Right cardiac atrium (tissue), 5 donors: ENCODE measurements around the gene ELOVL6. TPM values are rescaled to one million over a fixed set of nuclear protein-coding genes. Genes with fewer than 3 reads are reported as not detected.
"Not testable (repeated sequence)": the region's sequence is repeated elsewhere in the genome, so short reads cannot be mapped to it uniquely, and the experiment has no call there.

ENCODE experiments used
- ATAC-seq, 2 donors: fragments of 200-7000 bp; cut with Tn5 transposase; one replicate each; pipeline versions ENCODE4 v1.8.0 to v1.9.1; 2020; ENCODE audit warnings: moderate library complexity in 2 of 2, mild to moderate bottlenecking in 1 of 2
- DNase-seq, 3 donors: peaks; one replicate each; pipeline ENCODE4 v3.0.0-alpha.2; 2020
- H3K27ac ChIP-seq: one replicate; pipeline ENCODE4 v1.5.1; 2013; ENCODE audit warnings: mild to moderate bottlenecking, low read length, control low read depth, moderate library complexity
- H3K27me3 ChIP-seq: one replicate; pipeline ENCODE4 v1.6.1; 2013; ENCODE audit not compliant: control insufficient read depth, insufficient read depth
- H3K4me1 ChIP-seq: one replicate; pipeline ENCODE4 v1.6.1; 2013; ENCODE audit warnings: low read length; ENCODE audit not compliant: control insufficient read depth, insufficient read depth
- H3K4me3 ChIP-seq: one replicate; pipeline ENCODE4 v1.5.1; 2013; ENCODE audit warnings: low read length, control low read depth
- H3K9me3 ChIP-seq: one replicate; pipeline ENCODE4 v1.6.1; 2013; ENCODE audit warnings: low read length; ENCODE audit not compliant: control insufficient read depth
- WGBS: extraction: QIAGEN DNeasy Blood & Tissue Kit; methylation state at CpG from one replicate; pipeline ENCODE4 v1.1.7; 2013; 5-methylcytosine and 5-hydroxymethylcytosine counted together
- intact Hi-C, 4 donors: fragments of 100-400 bp; cut with DNase I; formaldehyde crosslinking; loops; one replicate each; pipeline versions ENCODE4 v1.11.0 to v1.14.0; 2022 to 2023
- polyA plus RNA-seq: library from polyadenylated mRNA; stranded (reverse); fragments of 200-250 nt; gene quantifications from one replicate; pipeline ENCODE4 v1.2.3, GENCODE V29; 2013
- total RNA-seq, 4 donors: library from RNA; stranded (reverse); fragmentation: NEBNext Ultra II Directional; extraction: Animal tissue kit (Norgen Biotek cat#: 25700); gene quantifications; one replicate each; pipeline ENCODE4 v1.2.1, GENCODE V29; 2021
- donor health status: healthy with polysubstance abuse.
- donor health status: DM: no; HTN: yes; CAD: no.
- donor health status: DM: no; HTN: no; CAD: no.
- donor health status: DM: no; HTN: yes; CAD: no; lungs with severe emphysema.
- donor health status: DM: yes; HTN: yes; CAD: no.

The ELOVL6 gene
- total and polyA plus RNA-seq, 5 donors: 1.9 to 8.1 (median 3.4) TPM

- not testable (repeated sequence) for H3K9me3 ChIP-seq, H3K27ac ChIP-seq, H3K4me1 ChIP-seq, H3K4me3 ChIP-seq, H3K27me3 ChIP-seq, ATAC-seq, DNase-seq
- intact Hi-C loops: loop anchor here in 1 of 4 donors (10.0 kb wide), 1 partner anchor 172 kb away; no protein-coding TSS in a partner anchor
- WGBS: 72% methylated on average over 4 of the region's 4 CpGs
These were observed 18.8 kb upstream of the ELOVL6 start for GRCh38 chr4:110217181-110217580.

- ATAC-seq (no peak), DNase-seq (no peak)
- Histone ChIP-seq H3K4me1 (no peaks in the 10 kb centered on the region), H3K27ac (no peak overlapping the region), H3K9me3 (no peaks in the 10 kb centered on the region), H3K27me3 (no peaks in the 10 kb centered on the region), H3K4me3 (no peak overlapping the region)
- WGBS: 80% methylated on average over 6 of the region's 6 CpGs
- intact Hi-C loops: loop anchor here in 1 of 4 donors (10.0 kb wide), 1 partner anchor 171 kb away; no protein-coding TSS in a partner anchor
These were observed 17.7 kb upstream of the ELOVL6 start for GRCh38 chr4:110216129-110216528.

DNA sequence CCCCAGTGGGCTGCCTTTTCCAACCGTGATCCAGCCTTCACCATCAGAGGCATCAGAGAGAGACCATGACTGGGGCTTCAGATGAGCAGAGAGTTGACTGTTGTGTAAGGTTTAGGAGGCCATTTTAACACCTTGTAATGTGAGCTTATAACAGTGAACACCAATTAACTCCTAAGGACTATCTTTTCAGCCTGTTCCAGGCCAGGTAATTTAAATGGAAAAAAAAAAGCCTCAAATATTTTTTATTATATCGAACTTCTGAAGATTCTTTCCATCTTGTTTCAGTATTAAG lies 13.3 kb upstream of the ELOVL6 start:
- WGBS: 70% methylated on average over 2 of the region's 2 CpGs
- Histone ChIP-seq H3K9me3 (no peaks in the 10 kb centered on the region), H3K4me1 (no peaks in the 10 kb centered on the region), H3K27ac (no peak overlapping the region), H3K4me3 (no peak overlapping the region), H3K27me3 (no peaks in the 10 kb centered on the region)
- intact Hi-C loops: loop anchor here (5.0 to 10.0 kb wide), 2 partner anchors 159 to 167 kb away; no protein-coding TSS in a partner anchor
- DNase-seq: no peak
- no peak for ATAC-seq

DNA sequence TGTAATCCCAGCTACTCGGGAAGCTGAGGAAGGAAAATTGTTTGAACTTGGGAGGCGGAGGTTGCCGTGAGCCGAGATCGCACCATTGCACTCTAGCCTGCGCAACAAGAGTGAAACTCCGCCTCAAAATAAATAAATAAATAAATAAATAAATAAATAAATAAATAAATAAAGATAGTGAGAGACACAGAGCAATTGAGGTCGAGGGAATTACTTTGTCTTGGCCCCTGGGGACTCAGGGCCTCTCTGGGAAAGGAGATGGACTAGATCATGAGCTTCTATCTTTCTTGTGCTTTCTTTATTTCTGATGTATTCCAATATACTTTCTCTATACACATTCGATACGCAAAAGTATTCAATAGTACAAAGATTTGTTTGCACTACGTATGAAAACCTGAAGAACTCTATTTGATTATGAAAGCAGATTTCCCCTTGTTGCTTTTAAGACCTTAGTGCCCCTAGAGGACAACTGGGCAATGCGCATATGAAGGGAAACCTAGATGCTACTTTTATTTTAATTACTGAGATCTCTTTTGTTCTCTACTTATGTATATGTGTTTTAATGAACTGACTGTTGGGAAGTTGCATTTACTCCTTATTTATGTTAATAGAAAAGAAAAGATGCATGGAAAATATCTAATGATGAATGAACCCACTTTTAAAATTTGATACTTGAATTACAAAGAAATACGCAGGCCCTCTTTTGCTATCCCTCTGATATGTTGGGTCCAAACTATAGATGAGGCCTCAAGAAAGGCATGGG lies 12.8 kb upstream of the ELOVL6 start:
- no peak for ATAC-seq
- Histone ChIP-seq H3K27ac (no peak overlapping the region), H3K27me3 (no peaks in the 10 kb centered on the region), H3K4me3 (no peak overlapping the region), H3K9me3 (no peaks in the 10 kb centered on the region), H3K4me1 (no peaks in the 10 kb centered on the region)
- DNase-seq: no peak
- WGBS: 72% methylated on average over 13 of the region's 13 CpGs
- intact Hi-C loops: loop anchor here (5.0 to 10.0 kb wide), 2 partner anchors 159 to 166 kb away; no protein-coding TSS in a partner anchor

- ATAC-seq (no peak), DNase-seq (no peak)
- H3K27ac ChIP-seq: no peak overlapping the region
- intact Hi-C loops: no loop called here
- H3K27me3 ChIP-seq: no peaks in the 10 kb centered on the region
- no peak overlapping the region for H3K4me3 ChIP-seq
- 88% methylated on average over 6 of the region's 6 CpGs for WGBS
- no peaks in the 10 kb centered on the region for H3K4me1 ChIP-seq
- no peaks in the 10 kb centered on the region for H3K9me3 ChIP-seq
These were observed 10.0 kb upstream of the ELOVL6 start for GRCh38 chr4:110208419-110208818.

DNA sequence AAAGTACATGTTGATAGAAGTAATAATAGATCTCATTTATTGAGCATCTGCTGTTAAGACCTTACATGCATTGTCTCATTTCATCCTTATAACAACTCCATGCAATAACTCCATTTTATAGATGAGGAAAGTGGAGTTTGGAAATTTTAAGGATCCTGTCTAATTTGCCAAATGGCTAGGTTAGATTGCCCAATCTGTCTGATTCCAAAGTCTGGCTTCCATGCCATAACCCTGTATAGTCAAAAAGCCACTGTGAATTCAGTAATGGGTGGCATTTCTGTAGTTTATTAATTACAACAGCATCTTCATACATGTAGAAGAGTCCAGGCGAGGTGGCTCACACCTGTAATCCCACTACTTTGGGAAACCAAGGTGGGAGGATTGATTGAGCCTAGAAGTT lies 8.8 kb upstream of the ELOVL6 start:
- H3K4me1 ChIP-seq: no peaks in the 10 kb centered on the region
- H3K27me3 ChIP-seq: no peaks in the 10 kb centered on the region
- no peak overlapping the region for H3K27ac ChIP-seq
- ATAC-seq (no peak), DNase-seq (no peak)
- no peaks in the 10 kb centered on the region for H3K9me3 ChIP-seq
- no peak overlapping the region for H3K4me3 ChIP-seq
- WGBS: 97% methylated on average over 1 of the region's 1 CpG
- intact Hi-C loops: no loop called here

DNA sequence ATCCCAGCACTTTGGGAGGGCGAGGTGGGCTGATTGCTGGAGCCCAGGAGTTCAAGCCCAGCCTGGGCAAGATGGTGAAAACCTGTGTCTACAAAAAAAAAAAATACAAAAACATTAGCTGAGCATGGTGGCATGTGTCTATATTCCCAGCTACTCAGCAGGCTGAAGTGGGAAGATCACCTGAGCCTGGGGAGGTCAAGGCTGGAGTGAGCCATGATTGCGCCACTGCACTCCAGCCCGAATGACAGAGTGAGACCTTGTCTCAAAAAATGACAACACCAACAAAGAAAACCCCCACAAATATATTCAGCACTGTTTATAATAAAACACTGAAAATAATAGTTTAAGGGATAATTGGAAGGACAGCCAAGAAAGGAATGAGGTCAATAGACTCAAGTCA lies 3.6 kb upstream of the ELOVL6 start:
- Histone ChIP-seq H3K27ac (no peak overlapping the region), H3K27me3 (no peaks in the 10 kb centered on the region), H3K4me1 (no peaks in the 10 kb centered on the region), H3K4me3 (no peak overlapping the region), H3K9me3 (no peaks in the 10 kb centered on the region)
- intact Hi-C loops: no loop called here
- 95% methylated on average over 3 of the region's 3 CpGs for WGBS
- no peak for DNase-seq
- ATAC-seq: no peak

DNA sequence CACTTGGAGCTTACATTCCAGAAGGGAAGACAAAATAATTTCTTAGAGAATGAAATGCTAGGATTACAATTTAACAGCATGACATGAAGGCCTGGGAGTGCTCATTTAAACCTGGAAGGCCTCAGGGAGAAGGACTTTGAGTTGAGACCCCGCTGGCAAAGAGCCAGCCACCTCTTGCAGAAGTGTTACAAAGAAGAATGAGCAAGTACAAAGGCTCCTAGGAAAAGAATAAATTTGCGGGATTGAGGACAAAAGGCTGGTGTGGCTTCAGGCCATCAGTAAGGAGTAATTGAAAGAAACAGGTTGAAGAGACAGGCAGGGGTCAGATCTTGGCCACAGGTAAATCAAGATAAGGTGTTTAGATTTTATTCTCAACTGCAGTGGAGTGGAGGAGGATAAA lies 3.1 kb upstream of the ELOVL6 start:
- Histone ChIP-seq H3K9me3 (no peaks in the 10 kb centered on the region), H3K27ac (no peak overlapping the region), H3K27me3 (no peaks in the 10 kb centered on the region), H3K4me3 (no peak overlapping the region), H3K4me1 (no peaks in the 10 kb centered on the region)
- DNase-seq (no peak), ATAC-seq (no peak)
- intact Hi-C loops: no loop called here
- WGBS: 66% methylated on average over 2 of the region's 2 CpGs

- no peak overlapping the region for H3K27ac ChIP-seq
- no peaks in the 10 kb centered on the region for H3K27me3 ChIP-seq
- intact Hi-C loops: no loop called here
- no peaks in the 10 kb centered on the region for H3K4me1 ChIP-seq
- WGBS: 84% methylated on average over 2 of the region's 2 CpGs
- DNase-seq (no peak), ATAC-seq (no peak)
- H3K9me3 ChIP-seq: no peaks in the 10 kb centered on the region
- H3K4me3 ChIP-seq: no peak overlapping the region
These were observed 2.3 kb upstream of the ELOVL6 start for GRCh38 chr4:110200689-110201088.

GRCh38 chr4:110198049-110198434 lies 373 bp downstream of the ELOVL6 start:
- DNase-seq (peak in 1 of 3 donors; percentile 48), ATAC-seq (no peak)
- H3K27ac ChIP-seq: no peak overlapping the region
- H3K4me3 ChIP-seq: peak overlapping the region; percentile 90
- under 1% methylated on average over 24 of the region's 24 CpGs for WGBS
- H3K9me3 ChIP-seq: no peaks in the 10 kb centered on the region
- H3K27me3 ChIP-seq: no peaks in the 10 kb centered on the region
- no peaks in the 10 kb centered on the region for H3K4me1 ChIP-seq
- intact Hi-C loops: no loop called here

GRCh38 chr4:110197529-110198042 lies 829 bp downstream of the ELOVL6 start:
- Histone ChIP-seq H3K9me3 (no peaks in the 10 kb centered on the region), H3K4me3 (peak overlapping the region; percentile 90), H3K27ac (peak overlapping the region; percentile 66), H3K27me3 (no peaks in the 10 kb centered on the region), H3K4me1 (no peaks in the 10 kb centered on the region)
- ATAC-seq (peak; percentile 2 to 35), DNase-seq (peak; percentile 27 to 68 (median 64))
- intact Hi-C loops: no loop called here
- under 1% methylated on average over 26 of the region's 26 CpGs for WGBS
